Sigmoid colon (tissue), 4 donors: ENCODE measurements around the gene PARD3.

ENCODE experiments used
- EP300 ChIP-seq, 4 donors: sonication (generic); formaldehyde crosslinking; IDR thresholded peaks; one replicate each; pipeline ENCODE4 v1.6.1; 2017; ENCODE audit warnings: antibody characterized with exemption in 4 of 4
- POLR2A ChIP-seq, 2 donors: fragments of 450-650 bp; IDR thresholded peaks; one replicate each; pipeline ENCODE4 v1.6.1; 2016; ENCODE audit warnings: antibody characterized with exemption in 2 of 2, mild to moderate bottlenecking in 2 of 2, moderate library complexity in 2 of 2
- POLR2AphosphoS5 ChIP-seq, 4 donors: sonication (generic); formaldehyde crosslinking; IDR thresholded peaks; one replicate each; pipeline ENCODE4 v1.6.1; 2017; ENCODE audit warnings: antibody characterized with exemption in 4 of 4
- TF ChIP-seq, protein P1 (sequence below), 4 experiments: fragments of 450-650 bp in 3 of 4; fragments of 200-600 bp in 1 of 4; IDR thresholded peaks; one replicate each; pipeline ENCODE4 v1.5.1; 2016 to 2019; ENCODE audit warnings: antibody characterized with exemption in 4 of 4, mild to moderate bottlenecking in 3 of 4, moderate library complexity in 2 of 4

DNA sequence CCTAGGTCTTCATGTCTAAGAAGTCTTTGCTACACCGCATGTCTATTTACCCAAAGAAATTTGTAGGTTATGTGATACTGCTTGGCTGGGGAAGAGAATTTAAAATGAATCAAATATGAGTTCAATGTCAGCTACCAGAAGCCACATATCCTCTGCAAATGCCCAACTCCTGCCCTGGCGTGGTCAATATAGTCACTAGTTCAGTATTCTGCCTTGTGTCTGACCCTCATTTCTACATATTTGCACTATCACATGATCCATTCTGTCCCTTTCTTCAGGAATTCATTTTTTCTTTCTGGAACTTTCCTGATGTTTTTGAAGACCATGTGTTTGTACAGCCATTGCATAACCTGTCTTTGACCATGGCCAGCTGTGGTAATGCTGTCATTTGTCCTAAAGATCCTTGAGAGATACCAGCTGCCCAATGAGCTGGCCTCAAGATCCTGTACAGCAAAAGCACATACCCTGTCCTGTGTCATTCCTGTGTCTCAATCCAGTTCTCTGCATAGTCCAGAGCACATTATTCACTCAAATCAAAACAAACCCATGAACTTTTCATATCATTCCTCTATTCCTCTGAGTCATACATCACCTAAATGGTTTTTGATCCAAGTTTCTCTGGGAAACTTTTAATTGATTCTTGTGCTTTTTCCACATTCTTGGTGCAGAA lies 524.5 kb downstream of the PARD3 start:
- no peak for TF ChIP-seq POLR2A (IDR thresholded peaks at IDR 0.05)
- TF ChIP-seq, protein P1, sequence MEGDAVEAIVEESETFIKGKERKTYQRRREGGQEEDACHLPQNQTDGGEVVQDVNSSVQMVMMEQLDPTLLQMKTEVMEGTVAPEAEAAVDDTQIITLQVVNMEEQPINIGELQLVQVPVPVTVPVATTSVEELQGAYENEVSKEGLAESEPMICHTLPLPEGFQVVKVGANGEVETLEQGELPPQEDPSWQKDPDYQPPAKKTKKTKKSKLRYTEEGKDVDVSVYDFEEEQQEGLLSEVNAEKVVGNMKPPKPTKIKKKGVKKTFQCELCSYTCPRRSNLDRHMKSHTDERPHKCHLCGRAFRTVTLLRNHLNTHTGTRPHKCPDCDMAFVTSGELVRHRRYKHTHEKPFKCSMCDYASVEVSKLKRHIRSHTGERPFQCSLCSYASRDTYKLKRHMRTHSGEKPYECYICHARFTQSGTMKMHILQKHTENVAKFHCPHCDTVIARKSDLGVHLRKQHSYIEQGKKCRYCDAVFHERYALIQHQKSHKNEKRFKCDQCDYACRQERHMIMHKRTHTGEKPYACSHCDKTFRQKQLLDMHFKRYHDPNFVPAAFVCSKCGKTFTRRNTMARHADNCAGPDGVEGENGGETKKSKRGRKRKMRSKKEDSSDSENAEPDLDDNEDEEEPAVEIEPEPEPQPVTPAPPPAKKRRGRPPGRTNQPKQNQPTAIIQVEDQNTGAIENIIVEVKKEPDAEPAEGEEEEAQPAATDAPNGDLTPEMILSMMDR (IDR thresholded peaks at IDR 0.05) = no peak
- peak in 1 of 4 donors; percentile 47 for TF ChIP-seq EP300 (IDR thresholded peaks at IDR 0.05)
- peak; percentile 66 to 87 (median 82) for TF ChIP-seq POLR2AphosphoS5 (IDR thresholded peaks at IDR 0.05)
